ENCODE results near the gene ACAD11.
"Not testable (repeated sequence)": the region's sequence is repeated elsewhere in the genome, so short reads cannot be mapped to it uniquely, and the experiment has no call there.

GRCh38 chr3:132600614-132601013, 59.0 kb downstream of the ACAD11 start:
- not testable (repeated sequence) for TF ChIP-seq CTCF, POLR2A (IDR thresholded peaks at IDR 0.05)

All from lower leg skin (tissue), 3 donors.